ENCODE data around the gene FNDC10. TPM values are rescaled to one million over a fixed set of nuclear protein-coding genes. Genes with fewer than 3 reads are reported as not detected.

The FNDC10 gene
- total RNA-seq, 6 experiments from 2014 or later, result 1.6 to 4.0 (median 2.0) TPM

DNA sequence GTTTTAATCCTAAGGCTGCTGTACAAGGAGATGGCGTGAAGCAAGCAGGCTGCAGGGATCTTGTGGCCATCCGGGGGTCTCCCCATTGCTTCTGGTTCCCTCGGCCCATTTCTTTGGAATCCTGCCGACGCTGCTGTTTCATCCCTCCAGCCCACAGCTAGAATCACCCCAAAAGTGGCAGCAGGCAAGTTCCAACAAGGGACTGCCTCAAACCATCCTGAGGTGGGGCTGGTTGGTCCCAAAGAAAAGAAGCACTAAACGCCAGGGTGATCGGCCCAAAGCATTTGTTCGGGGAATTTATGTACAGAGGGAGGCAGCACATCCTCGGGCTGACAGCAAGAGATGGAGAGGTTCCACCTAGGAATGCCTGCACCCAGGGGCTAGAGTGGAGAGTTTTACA, 10.9 kb upstream of the FNDC10 start:
- Mint-ChIP-seq H3K9me3 (no peaks in the 10 kb centered on the region), H3K4me3 (no peak overlapping the region), H3K27me3 (ENCODE audit: insufficient read depth) (peaks cover 2% of the 10 kb centered on the region; the same call in 1 of the 2 replicates), H3K4me1 (ENCODE audit: low read depth) (peaks cover 16% of the 10 kb centered on the region), H3K36me3 (ENCODE audit: low read depth) (peaks cover 7% of the 10 kb centered on the region; the same call in 1 of the 2 replicates), H3K27ac (no peak overlapping the region)
- no peak for DNase-seq
- no peak for TF ChIP-seq CTCF (IDR thresholded peaks at IDR 0.05)

- DNase-seq, result no peak
- no peak for TF ChIP-seq CTCF (IDR thresholded peaks at IDR 0.05)
Observed at GRCh38 chr1:1609822-1610485, 10.0 kb upstream of the FNDC10 start.

DNA sequence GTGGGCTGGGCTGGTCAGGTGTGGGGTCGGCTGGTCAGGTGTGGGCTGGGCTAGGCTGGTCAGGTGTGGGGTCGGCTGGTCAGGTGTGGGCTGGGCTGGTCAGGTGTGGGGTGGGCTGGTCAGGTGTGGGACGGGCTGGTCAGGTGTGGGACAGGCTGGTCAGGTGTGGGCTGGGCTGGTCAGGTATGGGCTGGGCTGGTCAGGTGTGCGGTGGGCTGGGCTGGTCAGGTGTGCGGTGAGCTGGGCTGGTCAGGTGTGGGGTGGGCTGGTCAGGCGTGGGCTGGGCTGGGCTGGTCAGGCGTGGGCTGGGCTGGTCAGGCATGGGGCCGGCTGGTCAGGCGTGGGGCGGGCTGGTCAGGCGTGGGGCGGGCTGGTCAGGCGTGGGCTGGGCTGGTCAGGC, 6.3 kb upstream of the FNDC10 start:
- no peak overlapping the region for H3K27ac Mint-ChIP-seq
- H3K27me3 Mint-ChIP-seq (ENCODE audit: insufficient read depth), result peaks cover 8% of the 10 kb centered on the region; the same call in 1 of the 2 replicates
- H3K4me3 Mint-ChIP-seq, result no peak overlapping the region

More at GRCh38 chr1:1609822-1610485, 10.0 kb upstream of the FNDC10 start:
- peaks cover 7% of the 10 kb centered on the region; the same call in 1 of the 2 replicates for H3K36me3 Mint-ChIP-seq (ENCODE audit: low read depth)
- H3K4me1 Mint-ChIP-seq (ENCODE audit: low read depth), result peaks cover 16% of the 10 kb centered on the region
- peaks cover 2% of the 10 kb centered on the region; the same call in 1 of the 2 replicates for H3K27me3 Mint-ChIP-seq (ENCODE audit: insufficient read depth)
- no peak overlapping the region for H3K27ac Mint-ChIP-seq
- H3K9me3 Mint-ChIP-seq, result no peaks in the 10 kb centered on the region
- no peak overlapping the region for H3K4me3 Mint-ChIP-seq

GRCh38 chr1:1605724-1606123, 5.8 kb upstream of the FNDC10 start:
- Mint-ChIP-seq H3K4me3 (no peak overlapping the region), H3K36me3 (ENCODE audit: low read depth) (no peaks in the 10 kb centered on the region), H3K4me1 (ENCODE audit: low read depth) (no peaks in the 10 kb centered on the region), H3K9me3 (no peaks in the 10 kb centered on the region), H3K27me3 (ENCODE audit: insufficient read depth) (peaks cover 8% of the 10 kb centered on the region; the same call in 1 of the 2 replicates), H3K27ac (no peak overlapping the region)
- DNase-seq, result no peak
- no peak for TF ChIP-seq CTCF (IDR thresholded peaks at IDR 0.05)

More for the DNA sequence above, 6.3 kb upstream of the FNDC10 start:
- no peak for DNase-seq
- no peaks in the 10 kb centered on the region for H3K36me3 Mint-ChIP-seq (ENCODE audit: low read depth)
- H3K4me1 Mint-ChIP-seq (ENCODE audit: low read depth), result no peaks in the 10 kb centered on the region
- no peaks in the 10 kb centered on the region for H3K9me3 Mint-ChIP-seq
- TF ChIP-seq CTCF (IDR thresholded peaks at IDR 0.05), result no peak

DNA sequence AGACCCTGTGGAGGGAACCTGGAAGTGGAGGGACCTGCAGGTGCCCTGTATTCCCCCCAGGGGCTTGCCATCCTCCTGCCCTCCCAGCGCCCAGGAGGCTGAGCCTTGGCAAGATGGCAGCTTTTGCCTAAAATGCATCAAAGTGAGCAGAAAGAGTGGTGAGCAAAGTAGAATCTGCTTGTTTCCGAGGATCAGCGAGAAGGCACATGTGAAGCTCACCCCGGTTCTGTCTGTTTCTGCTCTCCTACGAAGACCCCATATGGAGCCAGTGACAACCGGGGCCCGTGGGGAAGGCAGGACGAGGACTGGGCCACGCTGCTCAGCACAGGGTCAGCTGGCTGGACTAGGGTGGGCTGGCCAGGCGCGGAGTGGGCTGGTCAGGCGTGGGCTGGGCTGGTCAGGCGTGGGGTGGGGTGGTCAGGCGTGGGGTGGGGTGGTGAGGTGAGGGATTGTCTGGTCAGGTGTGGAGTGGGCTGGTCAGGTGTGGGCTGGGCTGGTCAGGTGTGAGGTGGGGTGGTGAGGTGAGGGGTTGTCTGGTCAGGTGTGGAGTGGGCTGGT, 5.2 kb upstream of the FNDC10 start:
- no peaks in the 10 kb centered on the region for H3K4me1 Mint-ChIP-seq (ENCODE audit: low read depth)
- DNase-seq, result no peak

More for the DNA sequence above, 5.2 kb upstream of the FNDC10 start:
- Mint-ChIP-seq H3K27me3 (ENCODE audit: insufficient read depth) (peaks cover 8% of the 10 kb centered on the region; the same call in 1 of the 2 replicates), H3K36me3 (ENCODE audit: low read depth) (no peaks in the 10 kb centered on the region), H3K9me3 (no peaks in the 10 kb centered on the region), H3K4me3 (no peak overlapping the region), H3K27ac (no peak overlapping the region)
- TF ChIP-seq CTCF (IDR thresholded peaks at IDR 0.05), result no peak
